Lower leg skin (tissue), 3 donors: ENCODE data around the gene TAAR5.

Experiments used
- POLR2A ChIP-seq, 2 donors: fragments of 450-650 bp; IDR thresholded peaks; one replicate each; pipeline ENCODE4 v1.6.1; 2016 to 2017; ENCODE audit warnings: antibody characterized with exemption in 2 of 2, mild to moderate bottlenecking in 1 of 2, moderate library complexity in 1 of 2
- TF ChIP-seq, protein P1 (sequence below), 3 donors: fragments of 450-650 bp; IDR thresholded peaks; one replicate each; pipeline ENCODE4 v1.5.1; 2016; ENCODE audit warnings: antibody characterized with exemption in 3 of 3, mild to moderate bottlenecking in 3 of 3, moderate library complexity in 2 of 3

DNA sequence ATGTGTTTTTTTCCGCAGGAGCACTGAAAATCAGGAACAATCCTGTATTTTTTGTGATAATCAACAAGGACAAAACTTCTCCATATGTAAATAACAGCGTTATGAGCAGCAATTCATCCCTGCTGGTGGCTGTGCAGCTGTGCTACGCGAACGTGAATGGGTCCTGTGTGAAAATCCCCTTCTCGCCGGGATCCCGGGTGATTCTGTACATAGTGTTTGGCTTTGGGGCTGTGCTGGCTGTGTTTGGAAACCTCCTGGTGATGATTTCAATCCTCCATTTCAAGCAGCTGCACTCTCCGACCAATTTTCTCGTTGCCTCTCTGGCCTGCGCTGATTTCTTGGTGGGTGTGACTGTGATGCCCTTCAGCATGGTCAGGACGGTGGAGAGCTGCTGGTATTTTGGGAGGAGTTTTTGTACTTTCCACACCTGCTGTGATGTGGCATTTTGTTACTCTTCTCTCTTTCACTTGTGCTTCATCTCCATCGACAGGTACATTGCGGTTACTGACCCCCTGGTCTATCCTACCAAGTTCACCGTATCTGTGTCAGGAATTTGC lies 19.2 kb downstream of the TAAR5 start, which contains the start of gene TAAR6:
- TF ChIP-seq, protein P1, sequence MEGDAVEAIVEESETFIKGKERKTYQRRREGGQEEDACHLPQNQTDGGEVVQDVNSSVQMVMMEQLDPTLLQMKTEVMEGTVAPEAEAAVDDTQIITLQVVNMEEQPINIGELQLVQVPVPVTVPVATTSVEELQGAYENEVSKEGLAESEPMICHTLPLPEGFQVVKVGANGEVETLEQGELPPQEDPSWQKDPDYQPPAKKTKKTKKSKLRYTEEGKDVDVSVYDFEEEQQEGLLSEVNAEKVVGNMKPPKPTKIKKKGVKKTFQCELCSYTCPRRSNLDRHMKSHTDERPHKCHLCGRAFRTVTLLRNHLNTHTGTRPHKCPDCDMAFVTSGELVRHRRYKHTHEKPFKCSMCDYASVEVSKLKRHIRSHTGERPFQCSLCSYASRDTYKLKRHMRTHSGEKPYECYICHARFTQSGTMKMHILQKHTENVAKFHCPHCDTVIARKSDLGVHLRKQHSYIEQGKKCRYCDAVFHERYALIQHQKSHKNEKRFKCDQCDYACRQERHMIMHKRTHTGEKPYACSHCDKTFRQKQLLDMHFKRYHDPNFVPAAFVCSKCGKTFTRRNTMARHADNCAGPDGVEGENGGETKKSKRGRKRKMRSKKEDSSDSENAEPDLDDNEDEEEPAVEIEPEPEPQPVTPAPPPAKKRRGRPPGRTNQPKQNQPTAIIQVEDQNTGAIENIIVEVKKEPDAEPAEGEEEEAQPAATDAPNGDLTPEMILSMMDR (IDR thresholded peaks at IDR 0.05) = no peak
- no peak for TF ChIP-seq POLR2A (IDR thresholded peaks at IDR 0.05)
